Stimulated activated CD4-positive, alpha-beta T cell treated with anti-CD3 and anti-CD28 coated beads, Interleukin-4, amount 100 ng/mL, for 48 hours (primary cell): ENCODE data around the gene ACP2.
"Not testable (repeated sequence)": the region's sequence is repeated elsewhere in the genome, so short reads cannot be mapped to it uniquely, and the experiment has no call there.

Experiments used
- DNase-seq, 2 donors: peaks; one replicate each; pipeline ENCODE4 v3.0.0-alpha.2; 2020; ENCODE audit warnings: low read depth in 2 of 2

Gene ACP2

GRCh38 chr11:47241841-47242301 is 6.7 kb downstream of the ACP2 start:
- DNase-seq = no peak

- no peak for DNase-seq
Observed at GRCh38 chr11:47239852-47240251, 8.8 kb downstream of the ACP2 start.

- DNase-seq = no peak
Observed at GRCh38 chr11:47236482-47236881, 12.1 kb downstream of the ACP2 start.

- no peak for DNase-seq
Observed at GRCh38 chr11:47235163-47235562, 13.5 kb downstream of the ACP2 start.

- no peak for DNase-seq
Observed at GRCh38 chr11:47234669-47235100, 13.9 kb downstream of the ACP2 start.

- no peak for DNase-seq
Observed at GRCh38 chr11:47233989-47234668, 14.5 kb downstream of the ACP2 start.

GRCh38 chr11:47233051-47233450 is 15.6 kb downstream of the ACP2 start:
- DNase-seq = no peak

GRCh38 chr11:47229161-47229560 is 19.5 kb downstream of the ACP2 start:
- no peak for DNase-seq

GRCh38 chr11:47225552-47226400 is 22.8 kb downstream of the ACP2 start:
- DNase-seq = no peak

GRCh38 chr11:47222696-47223095 is 25.9 kb downstream of the ACP2 start:
- no peak for DNase-seq

- DNase-seq = no peak
Observed at GRCh38 chr11:47220401-47220821, 28.2 kb downstream of the ACP2 start.

GRCh38 chr11:47216121-47216798 is 32.4 kb downstream of the ACP2 start:
- DNase-seq = peak; percentile 47 to 73

- no peak for DNase-seq
Observed at GRCh38 chr11:47215366-47215910, 33.2 kb downstream of the ACP2 start.

- peak; percentile 83 for DNase-seq
Observed at GRCh38 chr11:47213950-47214565, 34.6 kb downstream of the ACP2 start.

GRCh38 chr11:47212938-47213337 is 35.7 kb downstream of the ACP2 start:
- DNase-seq = no peak

GRCh38 chr11:47208628-47209027 is 40.0 kb downstream of the ACP2 start:
- DNase-seq = no peak

- DNase-seq = not testable (repeated sequence)
Observed at GRCh38 chr11:47208008-47208552, 40.5 kb downstream of the ACP2 start.

- no peak for DNase-seq
Observed at GRCh38 chr11:47207459-47207858, 41.2 kb downstream of the ACP2 start.

- not testable (repeated sequence) for DNase-seq
Observed at GRCh38 chr11:47206577-47206976, 42.0 kb downstream of the ACP2 start.

- DNase-seq = no peak
Observed at GRCh38 chr11:47204637-47204989, 44.0 kb downstream of the ACP2 start.

GRCh38 chr11:47202576-47202975 is 46.0 kb downstream of the ACP2 start:
- no peak for DNase-seq
